HG02884 (cell line): Measurements from ENCODE around the gene C12orf57.

Source experiments
- ATAC-seq: cut with Tn5 transposase; IDR thresholded peaks from one replicate; pipeline ENCODE4 v1.9.1; 2021; ENCODE audit warnings: mild to moderate bottlenecking, moderate library complexity; ENCODE audit not compliant: unreplicated experiment

C12orf57 gene

GRCh38 chr12:6963016-6963731 lies 19.4 kb downstream of the C12orf57 start:
- no peak for ATAC-seq

DNA sequence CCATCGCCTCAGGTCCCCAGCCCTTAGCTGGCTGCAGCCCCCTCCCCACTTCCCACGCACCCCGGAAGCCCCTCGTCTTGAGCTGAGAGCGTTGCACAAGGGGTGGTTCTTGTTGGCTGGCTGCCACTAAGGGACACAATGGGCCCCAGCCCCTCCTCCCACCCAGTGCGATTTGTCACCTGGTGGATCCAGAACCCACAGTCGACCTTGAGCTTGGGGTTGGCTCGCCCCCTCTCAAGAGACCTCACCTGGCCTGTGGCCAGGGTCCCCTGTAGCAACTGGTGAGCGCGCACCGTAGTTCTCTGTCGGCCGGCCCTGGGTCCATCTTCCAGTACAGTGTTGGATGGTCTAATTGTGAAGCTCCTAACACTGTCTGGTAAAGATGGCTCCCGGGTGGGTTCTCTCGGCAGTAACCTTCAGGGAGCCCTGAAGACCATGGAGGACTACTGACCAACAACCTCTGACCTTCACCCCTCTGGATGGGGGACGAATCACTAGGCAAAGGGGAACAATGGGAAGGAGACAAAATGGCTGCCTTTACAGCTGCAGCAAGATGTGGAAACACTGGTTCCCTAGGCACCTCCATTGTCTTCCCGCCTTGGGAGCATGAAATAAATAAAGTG lies 20.1 kb downstream of the C12orf57 start:
- no peak for ATAC-seq

- ATAC-seq: no peak
Measured at GRCh38 chr12:6964605-6965025, 20.8 kb downstream of the C12orf57 start.

GRCh38 chr12:6965026-6965661 lies 21.3 kb downstream of the C12orf57 start:
- ATAC-seq: no peak

GRCh38 chr12:6965714-6966113 lies 21.9 kb downstream of the C12orf57 start:
- no peak for ATAC-seq

DNA sequence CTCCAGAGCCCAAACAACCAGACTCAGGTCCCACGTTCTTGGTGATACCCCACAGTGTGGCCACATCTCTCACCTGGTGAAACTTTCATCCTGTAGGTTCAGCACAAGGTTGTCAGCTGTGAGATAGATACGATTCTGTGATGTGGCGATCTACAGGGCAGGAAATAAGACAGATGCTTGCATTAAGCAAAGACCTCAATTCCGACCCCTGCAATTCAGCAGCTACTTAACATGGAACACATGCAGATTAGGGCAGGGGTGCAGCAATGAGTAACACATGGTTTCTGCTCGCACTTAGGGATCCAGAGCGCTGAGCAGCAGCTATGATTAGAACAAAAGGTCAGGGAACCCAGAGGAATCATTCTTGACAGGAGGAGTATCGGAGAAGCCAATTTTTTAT lies 22.5 kb downstream of the C12orf57 start:
- ATAC-seq: no peak

DNA sequence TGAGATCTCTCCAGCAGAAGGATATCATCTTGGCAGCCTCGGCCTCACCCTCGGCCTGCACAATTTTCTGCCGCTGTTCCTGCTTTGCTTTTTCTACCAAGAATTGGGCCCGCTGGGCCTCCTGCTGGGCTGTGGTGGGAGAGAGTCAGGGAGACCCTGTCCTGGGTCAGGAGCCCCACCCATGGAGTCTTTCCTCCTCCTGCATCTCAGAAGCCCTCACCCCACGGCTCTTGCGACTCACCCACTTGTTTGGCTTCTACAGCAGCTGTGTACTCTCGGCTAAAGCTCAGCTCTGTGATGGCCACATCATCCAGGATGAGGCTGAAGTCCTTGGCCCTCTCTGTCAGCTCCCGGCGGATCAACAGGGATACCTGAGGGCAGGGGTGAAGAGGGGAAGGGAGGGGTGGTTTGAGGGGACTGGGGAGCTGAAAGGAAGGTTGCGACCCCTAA lies 23.9 kb downstream of the C12orf57 start:
- no peak for ATAC-seq

DNA sequence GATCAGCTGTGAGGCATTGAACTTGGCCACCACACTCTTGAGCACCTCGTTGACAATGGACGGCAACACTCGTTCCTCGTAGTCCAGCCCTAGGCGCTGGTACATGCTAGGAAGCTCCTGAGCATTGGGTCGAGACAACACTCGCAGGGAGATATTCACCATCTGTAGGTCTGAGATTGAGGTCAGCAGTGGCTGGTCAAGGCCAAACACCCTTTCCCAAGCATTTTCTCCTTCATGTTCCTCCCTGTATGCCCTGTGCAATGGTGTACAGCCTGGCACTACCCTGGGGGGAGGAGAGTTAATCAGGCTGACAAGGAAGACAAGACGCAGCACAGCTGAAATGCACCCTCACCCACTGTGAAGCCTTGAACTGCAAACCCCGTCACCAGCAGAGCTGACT lies 24.6 kb downstream of the C12orf57 start:
- ATAC-seq: no peak

GRCh38 chr12:6970096-6970527 lies 26.3 kb downstream of the C12orf57 start:
- peak; percentile 18 for ATAC-seq

- ATAC-seq: no peak
Measured at GRCh38 chr12:6974180-6974579, 30.4 kb downstream of the C12orf57 start.

DNA sequence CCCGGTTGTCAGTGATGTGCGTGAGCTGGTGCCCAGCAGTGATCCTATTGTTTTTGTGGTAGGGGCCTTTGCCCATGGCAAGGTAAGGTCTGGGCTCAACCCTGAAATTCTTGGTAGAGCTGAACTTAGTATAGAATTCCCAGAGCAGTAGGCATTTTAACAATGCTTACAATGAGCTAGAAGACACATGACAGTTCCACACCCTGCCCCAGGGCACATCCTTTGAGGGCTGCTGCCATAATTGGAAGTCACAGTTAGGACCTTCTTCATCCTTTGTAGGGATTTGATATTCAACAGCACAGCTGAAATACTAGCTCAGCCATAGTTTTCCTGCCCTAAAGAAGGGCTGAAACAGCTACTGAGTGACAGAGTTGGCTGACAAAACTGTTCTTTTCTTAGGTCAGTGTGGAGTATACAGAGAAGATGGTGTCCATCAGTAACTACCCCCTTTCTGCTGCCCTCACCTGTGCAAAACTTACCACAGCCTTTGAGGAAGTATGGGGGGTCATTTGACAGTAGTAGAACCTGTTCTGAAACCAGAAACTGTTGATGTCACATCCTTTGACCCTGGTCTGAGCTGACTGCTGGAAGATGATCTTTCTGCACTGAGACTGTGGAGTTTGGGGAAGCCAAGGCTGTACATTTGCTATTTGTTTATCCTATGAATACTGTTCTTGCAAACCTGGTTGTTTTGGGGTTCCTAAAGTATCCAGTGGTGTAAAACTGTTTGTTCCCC lies 31.6 kb downstream of the C12orf57 start:
- no peak for ATAC-seq

DNA sequence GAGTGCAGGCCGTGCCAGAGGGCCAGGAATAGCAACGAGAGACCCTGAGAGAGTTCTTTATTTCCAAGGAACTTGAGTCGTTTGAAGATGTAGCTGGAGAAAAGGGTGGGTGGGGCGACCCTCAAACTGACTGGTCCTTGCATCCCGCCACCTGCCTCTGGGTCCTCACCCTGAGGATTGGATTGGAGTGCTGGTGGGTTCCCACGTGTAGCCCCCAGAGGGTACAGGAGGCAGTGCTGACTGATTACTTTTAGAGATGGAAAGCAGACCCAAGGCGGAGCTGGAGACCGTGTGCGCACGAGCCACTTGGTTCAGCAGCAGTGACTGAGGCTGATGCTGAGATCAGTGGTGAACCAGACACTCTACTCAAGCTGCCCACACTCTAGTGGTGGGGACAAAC lies 33.8 kb downstream of the C12orf57 start:
- ATAC-seq: no peak

DNA sequence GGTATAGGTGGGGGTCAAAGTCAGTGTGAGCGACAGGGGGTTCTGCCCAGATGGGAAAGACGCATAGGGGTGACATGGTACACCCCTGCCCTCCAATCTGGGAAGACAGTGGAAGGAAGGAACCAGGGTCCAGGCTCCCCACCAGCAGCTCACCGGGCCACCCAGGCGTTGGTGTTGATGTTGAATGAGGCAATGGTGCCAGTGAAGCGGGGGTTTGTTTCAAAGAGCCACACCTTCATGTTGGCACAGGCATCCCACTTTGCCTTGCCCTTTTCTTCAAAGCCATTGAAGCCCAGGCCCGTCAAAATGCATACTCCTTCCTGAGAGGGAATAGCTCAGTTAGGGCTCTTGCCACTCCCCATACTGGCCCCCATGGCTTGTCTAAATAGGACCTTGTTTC lies 34.4 kb downstream of the C12orf57 start:
- ATAC-seq: no peak

DNA sequence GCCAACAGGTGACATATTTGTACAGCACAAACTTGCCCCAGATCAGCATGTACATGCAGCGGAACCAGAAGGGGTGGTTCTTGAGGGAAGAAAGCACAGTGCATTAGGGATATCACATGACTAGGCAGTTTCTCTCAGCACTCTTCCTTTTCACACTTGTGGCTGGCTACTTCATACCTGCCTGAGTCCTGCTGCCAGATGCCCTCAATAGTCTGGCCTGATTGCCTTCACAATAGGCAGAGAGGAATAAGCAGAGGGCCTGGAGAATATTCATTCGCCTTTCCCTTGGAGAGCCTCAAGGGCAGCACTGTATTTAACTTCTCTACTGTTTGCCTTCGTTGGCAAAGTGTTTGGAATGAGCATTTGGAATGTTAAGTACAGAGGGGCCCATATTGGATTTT lies 34.8 kb downstream of the C12orf57 start:
- ATAC-seq: no peak

DNA sequence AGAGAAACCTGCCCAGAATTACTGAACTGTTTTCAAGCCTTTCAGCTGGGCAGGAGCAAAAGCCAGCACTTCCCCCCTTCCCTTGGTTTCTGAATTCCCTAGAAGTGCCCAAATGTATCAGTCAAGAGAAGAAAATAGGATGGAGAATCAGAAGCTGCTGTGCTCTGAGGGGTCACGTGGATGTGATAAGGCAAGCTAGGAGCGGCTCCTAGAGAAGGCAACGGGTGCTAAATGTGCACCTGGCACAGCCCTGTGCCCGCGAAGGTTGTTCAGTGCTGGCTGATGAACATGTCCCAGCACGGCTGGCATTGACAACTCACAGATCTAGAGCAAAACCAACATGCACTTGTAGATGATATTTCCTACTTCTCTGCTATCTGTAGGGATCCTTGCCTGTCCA lies 35.2 kb downstream of the C12orf57 start:
- ATAC-seq: no peak

DNA sequence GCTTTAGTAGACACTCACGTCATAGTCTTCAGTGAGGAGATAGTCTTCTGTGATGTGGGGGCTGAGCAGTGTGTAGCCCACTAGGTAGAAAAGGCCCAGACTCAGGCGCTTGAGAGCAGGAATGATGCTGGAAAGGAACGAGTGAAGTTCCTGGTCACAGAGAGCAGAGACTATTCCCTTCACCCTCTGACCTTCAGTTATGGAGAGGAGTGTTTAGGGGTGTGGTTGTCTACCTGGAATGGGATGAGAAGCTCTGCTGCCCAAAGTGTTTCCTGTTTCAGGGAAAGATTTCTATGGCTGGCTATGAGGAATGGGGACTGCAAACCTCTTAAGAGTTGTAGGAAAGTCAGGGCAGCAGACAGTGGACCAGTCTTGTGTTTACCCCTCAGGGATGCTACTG lies 35.6 kb downstream of the C12orf57 start:
- ATAC-seq: no peak

DNA sequence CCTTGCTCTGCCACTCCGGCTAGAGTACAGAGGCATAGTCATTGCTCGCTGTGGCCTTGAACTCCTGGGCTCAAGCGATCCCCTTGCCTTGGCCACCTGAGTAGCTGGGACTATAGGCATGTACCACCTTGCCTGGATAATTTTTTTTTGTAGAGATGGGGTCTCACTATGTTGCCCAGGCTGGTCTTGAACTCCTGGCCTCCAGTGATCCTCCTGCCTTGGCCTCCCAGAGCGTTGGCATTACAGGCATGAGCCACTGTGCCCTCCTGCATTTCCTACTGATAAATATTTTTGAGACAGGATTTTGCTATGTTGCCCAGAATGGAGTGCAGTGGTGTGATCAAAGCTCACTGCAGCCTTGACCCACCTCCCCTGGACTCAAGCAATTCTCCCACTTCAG lies 36.3 kb downstream of the C12orf57 start:
- ATAC-seq: no peak

GRCh38 chr12:6980740-6981139 lies 36.9 kb downstream of the C12orf57 start:
- ATAC-seq: no peak

- no peak for ATAC-seq
Measured at GRCh38 chr12:6981152-6982052, 37.6 kb downstream of the C12orf57 start.

DNA sequence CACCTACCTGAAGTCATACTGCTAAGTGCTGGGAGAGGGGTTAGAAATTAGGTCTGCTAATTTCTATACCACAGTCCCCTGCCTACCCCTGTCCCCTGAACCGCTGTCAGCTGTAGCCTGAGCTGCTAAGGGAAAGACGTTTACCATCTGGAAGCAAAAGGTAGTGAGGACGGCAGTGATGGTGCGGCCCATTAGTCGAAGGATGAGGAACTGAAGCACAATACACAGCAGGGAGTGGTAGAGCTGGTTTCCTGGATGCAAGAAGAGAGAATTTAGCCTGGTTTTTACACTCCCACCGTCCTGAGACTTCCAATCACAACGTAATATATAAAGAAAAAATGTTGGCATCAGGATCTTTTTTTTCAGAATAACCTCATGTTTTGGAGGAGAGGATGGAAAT lies 38.7 kb downstream of the C12orf57 start:
- ATAC-seq: no peak
